GM20431 (cell line): Measurements from ENCODE around the gene DNAL4.

Experiments
- in situ Hi-C: fragments of 300-500 bp; cut with MseI, MboI; formaldehyde crosslinking; loops from one replicate; pipeline ENCODE4 v1.15.0; 2020; ENCODE audit warnings: low sequenced_read_pairs; ENCODE audit not compliant: unreplicated experiment

The DNAL4 gene

GRCh38 chr22:38788846-38789245 is 5.1 kb downstream of the DNAL4 start:
- in situ Hi-C loops, result no loop called here

- in situ Hi-C loops, result no loop called here
These were observed 5.7 kb downstream of the DNAL4 start for GRCh38 chr22:38788021-38788816.

- in situ Hi-C loops, result no loop called here
These were observed 7.3 kb downstream of the DNAL4 start for GRCh38 chr22:38786631-38787030.

- in situ Hi-C loops, result no loop called here
These were observed 9.1 kb downstream of the DNAL4 start for GRCh38 chr22:38784856-38785255.

- in situ Hi-C loops, result no loop called here
These were observed 9.9 kb downstream of the DNAL4 start for GRCh38 chr22:38784035-38784434.

- in situ Hi-C loops, result no loop called here
These were observed 10.8 kb downstream of the DNAL4 start for GRCh38 chr22:38783095-38783615.

GRCh38 chr22:38782402-38783094 is 11.4 kb downstream of the DNAL4 start:
- in situ Hi-C loops, result no loop called here

GRCh38 chr22:38781033-38781432 is 12.9 kb downstream of the DNAL4 start:
- in situ Hi-C loops, result no loop called here

GRCh38 chr22:38777087-38777671 is 16.8 kb downstream of the DNAL4 start:
- in situ Hi-C loops, result no loop called here

GRCh38 chr22:38776086-38776485 is 17.9 kb downstream of the DNAL4 start:
- in situ Hi-C loops, result no loop called here

GRCh38 chr22:38775656-38776055 is 18.3 kb downstream of the DNAL4 start:
- in situ Hi-C loops, result no loop called here

GRCh38 chr22:38774496-38775166 is 19.3 kb downstream of the DNAL4 start:
- in situ Hi-C loops, result no loop called here

GRCh38 chr22:38773363-38773946 is 20.5 kb downstream of the DNAL4 start:
- in situ Hi-C loops, result no loop called here

- in situ Hi-C loops, result no loop called here
These were observed 21.4 kb downstream of the DNAL4 start for GRCh38 chr22:38772623-38772873.

GRCh38 chr22:38770257-38770949 is 23.5 kb downstream of the DNAL4 start:
- in situ Hi-C loops, result no loop called here

- in situ Hi-C loops, result no loop called here
These were observed 25.9 kb downstream of the DNAL4 start for GRCh38 chr22:38768036-38768435.

GRCh38 chr22:38767313-38767712 is 26.6 kb downstream of the DNAL4 start:
- in situ Hi-C loops, result no loop called here

GRCh38 chr22:38766076-38766777 is 27.7 kb downstream of the DNAL4 start:
- in situ Hi-C loops, result no loop called here

- in situ Hi-C loops, result no loop called here
These were observed 31.4 kb downstream of the DNAL4 start for GRCh38 chr22:38762551-38762983.
